SK-MEL-5 (cell line): ENCODE results near the gene OXCT1. TPM values are rescaled to one million over a fixed set of nuclear protein-coding genes. Genes with fewer than 3 reads are reported as not detected.
"Not testable (repeated sequence)": the region's sequence is repeated elsewhere in the genome, so short reads cannot be mapped to it uniquely, and the experiment has no call there.

Experiments used
- DNase-seq: peaks from one replicate; pipeline ENCODE4 v3.0.0-alpha.2; 2016; ENCODE audit warnings: low read depth, low spot score
- in situ Hi-C: cut with HindIII; loops from 2 replicates; pipeline ENCODE4 v1.10.0; 2016; ENCODE audit warnings: low sequenced_read_pairs, high pct_unique_total_duplicates, low pct_unique_long_range_greater_than_20kb
- total RNA-seq: library from RNA; depleted of rRNA; stranded (reverse); fragments of >200 nt; shearing (Covaris generic); gene quantifications from 2 replicates; pipeline ENCODE4 v1.2.3, GENCODE V29; 2014

OXCT1 gene
- total RNA-seq, 1 experiment from 2014 or later = 46.5 TPM

DNA sequence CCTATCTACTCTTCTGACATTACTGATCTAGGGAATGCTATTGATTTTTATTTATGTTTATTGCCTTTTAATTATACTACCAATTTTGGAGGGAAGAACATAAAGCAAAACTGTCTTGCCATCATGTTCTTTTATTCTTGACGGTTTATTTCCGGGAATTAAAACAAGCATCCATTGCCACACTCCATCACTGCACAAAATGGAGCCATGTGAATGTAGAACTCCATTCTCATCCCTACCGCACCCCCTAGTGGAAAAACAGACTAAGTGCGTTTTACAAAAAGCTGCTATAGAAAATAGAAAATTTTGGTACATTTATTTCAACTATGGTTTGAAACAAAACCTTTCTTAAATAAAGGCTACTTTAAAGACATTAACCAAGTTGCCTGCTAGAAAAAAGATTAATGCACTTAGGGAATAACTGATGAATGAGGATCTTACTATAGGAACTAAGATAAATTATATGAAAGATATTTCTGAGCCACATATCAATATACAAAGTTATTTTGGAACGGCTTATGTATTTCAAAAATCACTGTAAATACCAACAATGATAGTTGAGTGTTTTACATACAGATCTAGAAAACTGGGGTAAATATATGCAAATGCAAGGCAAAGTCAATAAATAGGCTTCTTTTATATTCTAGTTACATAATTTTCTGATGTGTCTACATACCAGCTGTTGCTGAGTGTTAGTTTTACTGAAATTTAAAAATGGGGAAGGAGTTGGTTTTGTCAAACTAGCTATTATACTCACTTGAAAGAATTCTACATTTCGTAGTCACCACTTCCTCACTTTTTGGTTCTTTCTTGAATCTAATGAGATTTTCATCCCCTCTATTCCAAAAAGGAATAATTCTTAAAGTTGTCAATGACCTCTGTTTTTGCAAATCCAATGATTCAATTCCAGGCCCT lies 26.5 kb downstream of the OXCT1 start:
- DNase-seq = peak; percentile 88
- in situ Hi-C loops = loop anchor here (25.0 kb wide), 1 partner anchor 131 kb away; no protein-coding TSS in a partner anchor

GRCh38 chr5:41842777-41843176 lies 27.4 kb downstream of the OXCT1 start:
- in situ Hi-C loops = loop anchor here (25.0 kb wide), 1 partner anchor 130 kb away; no protein-coding TSS in a partner anchor
- DNase-seq = no peak

GRCh38 chr5:41841325-41841724 lies 28.9 kb downstream of the OXCT1 start:
- DNase-seq = no peak
- in situ Hi-C loops = loop anchor here (25.0 kb wide), 1 partner anchor 129 kb away; no protein-coding TSS in a partner anchor

DNA sequence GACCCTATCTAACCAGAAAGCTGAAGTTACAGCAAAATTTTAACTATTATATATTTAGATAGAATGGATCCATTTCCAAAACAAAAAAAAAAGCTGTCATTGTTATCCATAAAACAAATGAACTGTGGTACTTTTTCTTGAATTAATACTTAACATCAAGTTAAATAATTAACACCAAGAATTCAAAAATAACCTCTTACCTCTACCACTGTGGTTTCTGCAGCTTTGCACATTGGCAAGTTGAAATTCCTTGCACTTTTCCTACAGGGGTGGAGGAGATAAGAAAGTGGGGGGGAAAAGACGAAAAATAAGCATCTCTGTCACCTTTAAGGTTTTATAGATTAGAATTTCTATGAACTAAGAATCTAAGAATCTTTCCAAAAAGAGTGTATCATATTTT lies 30.0 kb downstream of the OXCT1 start:
- no peak for DNase-seq
- in situ Hi-C loops = loop anchor here (25.0 kb wide), 1 partner anchor 128 kb away; no protein-coding TSS in a partner anchor

DNA sequence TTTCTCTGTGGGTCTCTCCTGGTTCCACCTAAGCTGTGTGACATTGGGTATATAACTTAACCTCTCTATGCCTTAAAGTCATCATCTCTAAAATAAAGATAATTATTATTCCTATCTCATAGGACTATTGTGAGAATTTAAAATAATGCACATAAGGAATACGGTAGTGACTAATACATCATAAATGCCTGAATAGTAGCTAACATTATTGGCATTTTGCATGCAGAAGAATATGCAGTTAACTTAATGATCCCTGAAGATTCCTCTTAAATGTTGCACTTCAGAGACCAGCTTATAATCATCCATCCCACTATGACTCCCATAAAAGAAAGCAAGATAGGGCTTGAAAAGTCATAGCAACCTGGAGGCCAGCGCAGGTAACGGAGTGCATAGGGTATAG lies 32.4 kb downstream of the OXCT1 start:
- in situ Hi-C loops = loop anchor here (25.0 kb wide), 1 partner anchor 125 kb away; no protein-coding TSS in a partner anchor
- no peak for DNase-seq

DNA sequence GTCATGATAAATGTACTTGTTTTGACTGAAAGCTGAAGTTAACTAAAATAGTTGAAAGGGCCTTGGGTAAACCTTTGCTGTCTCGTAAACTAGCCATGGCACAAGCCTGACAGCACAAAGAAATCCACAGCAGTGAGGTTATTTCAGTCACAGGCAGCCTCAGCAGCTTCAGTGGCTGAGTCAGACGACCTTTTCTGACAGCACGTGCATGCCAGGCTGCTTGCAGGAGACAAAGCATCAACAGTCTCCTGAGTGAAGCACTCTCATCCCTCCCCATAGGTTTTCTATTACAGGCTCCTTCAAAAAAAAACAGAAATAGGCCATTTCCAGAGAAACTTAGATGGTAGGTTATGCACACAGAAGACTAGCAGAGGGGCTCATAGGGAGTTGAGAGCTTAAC lies 34.6 kb downstream of the OXCT1 start:
- DNase-seq = peak; percentile 99
- in situ Hi-C loops = loop anchor here (25.0 kb wide), 1 partner anchor 123 kb away; no protein-coding TSS in a partner anchor

DNA sequence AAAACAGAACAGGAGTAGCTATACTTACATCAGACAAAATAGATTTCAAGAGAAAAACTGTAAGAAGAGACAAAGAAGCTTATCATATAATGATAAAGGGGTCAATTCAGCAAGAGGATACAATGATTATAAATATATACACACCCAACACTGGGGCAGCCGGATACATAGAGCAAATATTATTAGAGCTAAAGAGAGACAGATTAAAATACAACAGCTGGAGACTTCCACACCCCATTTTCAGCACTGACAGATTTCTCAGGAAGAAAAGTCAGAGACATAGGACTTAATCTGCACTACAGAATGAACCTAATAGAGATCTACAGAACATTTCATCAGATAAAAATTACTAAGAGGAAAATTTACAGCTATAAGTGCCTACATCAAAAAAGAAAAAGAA lies 35.7 kb downstream of the OXCT1 start:
- in situ Hi-C loops = loop anchor here (25.0 kb wide), 1 partner anchor 122 kb away; no protein-coding TSS in a partner anchor
- DNase-seq = peak; percentile 19

DNA sequence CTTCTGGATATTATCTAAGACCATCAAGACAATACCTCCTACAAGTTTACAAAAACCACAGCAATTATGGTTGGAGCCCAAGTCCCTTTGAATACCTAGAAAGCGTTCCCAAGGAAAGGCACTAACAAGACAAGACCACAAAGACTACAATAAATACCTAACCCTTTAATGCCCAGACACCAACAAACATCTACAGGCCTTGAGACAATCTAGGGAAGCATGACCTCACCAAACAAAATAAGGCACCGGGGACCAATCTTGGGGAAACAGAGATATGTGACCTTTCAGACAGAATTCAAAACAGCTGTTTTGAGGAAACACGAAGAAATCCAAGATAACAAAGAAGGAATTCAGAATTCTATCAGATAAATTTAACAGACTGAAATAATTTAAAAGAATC lies 37.8 kb downstream of the OXCT1 start:
- no peak for DNase-seq
- in situ Hi-C loops = loop anchor here (25.0 kb wide), 1 partner anchor 120 kb away; no protein-coding TSS in a partner anchor

- in situ Hi-C loops = loop anchor here (25.0 kb wide), 1 partner anchor 119 kb away; no protein-coding TSS in a partner anchor
- DNase-seq = no peak
Measured at GRCh38 chr5:41831155-41831554, 39.1 kb downstream of the OXCT1 start.

DNA sequence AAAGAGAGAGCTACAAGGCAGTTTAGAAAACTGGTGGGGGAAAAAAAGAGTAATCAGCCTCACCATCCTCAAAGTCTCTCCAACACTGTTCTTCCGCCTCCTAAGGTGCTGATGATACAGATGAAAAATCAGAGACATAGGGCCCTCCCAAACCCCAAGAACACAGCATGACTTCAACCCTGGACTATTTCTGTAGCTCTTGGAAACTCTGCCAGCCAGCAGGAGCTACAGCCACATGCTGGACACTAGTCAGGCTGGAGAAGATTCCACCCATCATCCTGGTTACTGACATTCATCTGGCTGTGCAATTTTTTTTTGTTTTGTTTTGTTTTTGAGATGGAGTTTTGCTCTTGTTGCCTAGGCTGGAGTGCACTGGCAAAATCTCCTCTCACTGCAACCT lies 42.4 kb downstream of the OXCT1 start:
- no peak for DNase-seq
- in situ Hi-C loops = loop anchor here (25.0 kb wide), 1 partner anchor 115 kb away; no protein-coding TSS in a partner anchor

DNA sequence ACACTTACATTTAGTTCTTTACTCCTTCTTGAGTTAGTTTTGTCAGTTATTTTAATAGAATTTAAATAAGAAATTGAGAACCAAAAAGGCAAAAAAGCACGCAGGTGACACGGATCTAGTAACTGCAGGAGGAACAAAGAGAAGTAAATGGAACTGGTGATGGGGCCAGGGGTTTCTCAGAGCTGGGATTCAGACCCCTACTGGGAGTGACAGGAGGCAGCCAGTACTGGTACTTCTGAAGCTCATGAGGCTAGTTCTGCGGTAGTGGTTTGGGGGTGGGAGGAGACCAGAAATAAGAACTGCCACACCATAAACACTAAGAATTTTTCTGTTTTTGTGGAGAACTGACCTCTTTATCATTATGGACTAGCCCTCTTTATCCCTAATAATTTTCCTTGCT lies 48.2 kb downstream of the OXCT1 start:
- in situ Hi-C loops = no loop called here
- no peak for DNase-seq

DNA sequence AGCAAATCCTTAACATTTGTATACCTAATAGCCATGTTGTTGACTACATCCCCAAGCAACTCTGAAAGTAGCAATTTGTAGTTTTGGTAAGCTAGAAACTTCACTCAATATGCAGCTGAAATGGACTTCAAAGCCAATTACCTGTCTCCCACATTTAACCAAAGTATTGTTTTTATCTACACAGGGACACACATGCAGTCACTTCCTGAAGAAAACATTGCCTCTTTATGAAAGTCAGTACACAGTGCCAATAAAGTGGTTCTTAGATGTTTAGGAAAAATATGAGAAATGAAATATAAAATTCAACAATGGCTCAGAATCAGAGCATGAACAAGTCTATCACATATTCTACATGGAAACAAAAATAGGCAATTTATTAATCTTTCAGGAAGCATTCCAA lies 49.2 kb downstream of the OXCT1 start:
- in situ Hi-C loops = no loop called here
- no peak for DNase-seq

- in situ Hi-C loops = no loop called here
- DNase-seq = no peak
Measured at GRCh38 chr5:41820150-41820549, 50.1 kb downstream of the OXCT1 start.

GRCh38 chr5:41817625-41818301 lies 52.5 kb downstream of the OXCT1 start:
- in situ Hi-C loops = no loop called here
- no peak for DNase-seq

DNA sequence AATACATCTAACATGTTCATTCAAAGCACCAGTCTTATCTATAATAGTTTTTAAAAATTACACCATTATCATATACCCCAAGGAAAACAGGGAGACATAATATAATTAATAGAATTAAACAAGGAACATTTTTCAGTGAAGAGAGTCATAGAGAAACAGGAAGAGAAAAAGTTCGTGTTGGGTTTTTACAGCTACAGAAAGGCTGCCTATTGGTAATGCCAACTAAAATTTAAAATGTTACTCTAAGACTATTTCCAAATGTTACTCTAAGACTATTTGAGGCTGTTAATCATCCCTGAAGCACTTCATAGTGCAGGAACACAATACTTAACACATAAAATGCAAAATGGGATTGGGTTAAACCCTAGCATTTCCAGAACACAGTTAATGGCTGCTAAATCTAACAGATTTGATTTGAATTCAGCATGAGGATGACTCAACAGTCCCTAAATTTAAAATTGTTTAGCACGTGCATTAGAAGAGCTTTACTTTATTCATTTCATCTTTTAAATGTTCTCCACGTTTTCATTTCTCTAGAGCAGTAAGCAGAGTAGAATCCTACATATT lies 54.5 kb downstream of the OXCT1 start:
- in situ Hi-C loops = no loop called here
- DNase-seq = no peak

DNA sequence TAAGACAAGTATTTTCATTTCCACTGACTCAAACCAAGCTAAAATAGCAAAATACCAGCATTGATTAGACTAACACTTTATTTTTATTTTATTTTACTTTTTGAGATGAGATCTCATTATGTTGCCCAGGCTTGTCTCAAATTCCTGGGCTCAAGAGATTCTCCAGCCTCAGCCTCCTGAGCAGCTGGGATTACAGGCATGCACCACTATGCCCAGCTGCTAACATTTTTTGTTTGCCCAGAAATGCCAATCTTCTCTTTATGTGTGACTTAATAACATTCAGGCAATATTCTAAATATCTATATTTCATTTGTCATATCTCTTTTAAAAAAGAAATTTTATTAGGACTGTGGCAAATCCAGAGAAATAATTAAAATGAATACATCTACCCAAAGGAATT lies 55.0 kb downstream of the OXCT1 start:
- in situ Hi-C loops = no loop called here

GRCh38 chr5:41814306-41814705 lies 55.9 kb downstream of the OXCT1 start:
- DNase-seq, in situ Hi-C loops: not testable (repeated sequence)

More for the DNA sequence above, 55.0 kb downstream of the OXCT1 start:
- DNase-seq = no peak

- in situ Hi-C loops = no loop called here
- DNase-seq = no peak
Measured at GRCh38 chr5:41812156-41812555, 58.1 kb downstream of the OXCT1 start.
